ENCODE measurements around the gene CALCOCO2.

The CALCOCO2 gene

GRCh38 chr17:48905987-48906515, 75.2 kb downstream of the CALCOCO2 start:
- H3K27me3 ChIP-seq (ENCODE audit: control insufficient read depth, insufficient read depth, low read length) = no peaks in the 10 kb centered on the region
- no peak overlapping the region for H3K27ac ChIP-seq (ENCODE audit: low read depth, low read length)
- peaks cover 15% of the 10 kb centered on the region for H3K36me3 ChIP-seq (ENCODE audit: control insufficient read depth, insufficient read depth, low read length)
- no peak overlapping the region for H3K4me3 ChIP-seq (ENCODE audit: low read depth, low read length)
- H3K4me1 ChIP-seq (ENCODE audit: control insufficient read depth, insufficient read depth, low read length) = peaks cover 12% of the 10 kb centered on the region
- no peak overlapping the region for H3K9ac ChIP-seq (ENCODE audit: low read length)
- H3K9me3 ChIP-seq (ENCODE audit: control insufficient read depth, insufficient read depth, low read depth, low read length) = no peaks in the 10 kb centered on the region

- H3K27ac ChIP-seq (ENCODE audit: low read depth, low read length) = peak overlapping the region; percentile 75
- peak overlapping the region; percentile 78 for H3K9ac ChIP-seq (ENCODE audit: low read length)
- peaks cover 12% of the 10 kb centered on the region for H3K4me1 ChIP-seq (ENCODE audit: control insufficient read depth, insufficient read depth, low read length)
- no peaks in the 10 kb centered on the region for H3K9me3 ChIP-seq (ENCODE audit: control insufficient read depth, insufficient read depth, low read depth, low read length)
- peaks cover 31% of the 10 kb centered on the region for H3K36me3 ChIP-seq (ENCODE audit: control insufficient read depth, insufficient read depth, low read length)
- H3K4me3 ChIP-seq (ENCODE audit: low read depth, low read length) = peak overlapping the region; percentile 61
- H3K27me3 ChIP-seq (ENCODE audit: control insufficient read depth, insufficient read depth, low read length) = no peaks in the 10 kb centered on the region
These were observed 76.8 kb downstream of the CALCOCO2 start for GRCh38 chr17:48907713-48908046.

GRCh38 chr17:48908047-48908843, 77.4 kb downstream of the CALCOCO2 start, which contains the start of gene UBE2Z:
TSS of gene UBE2Z (plus strand) at chr17:48908407. CDS start at chr17:48908504, 97 bp downstream.
- Histone ChIP-seq H3K27ac (ENCODE audit: low read depth, low read length) (peak within 1 kb of the TSS; percentile 90), H3K27me3 (ENCODE audit: control insufficient read depth, insufficient read depth, low read length) (no peaks in the 10 kb centered on the region), H3K9ac (ENCODE audit: low read length) (peak within 1 kb of the TSS; percentile 84), H3K4me1 (ENCODE audit: control insufficient read depth, insufficient read depth, low read length) (peaks cover 12% of the 10 kb centered on the region), H3K9me3 (ENCODE audit: control insufficient read depth, insufficient read depth, low read depth, low read length) (no peaks in the 10 kb centered on the region), H3K4me3 (ENCODE audit: low read depth, low read length) (peak within 1 kb of the TSS; percentile 61), H3K36me3 (ENCODE audit: control insufficient read depth, insufficient read depth, low read length) (peaks cover 37% of the 10 kb centered on the region)

GRCh38 chr17:48908853-48909394, 78.1 kb downstream of the CALCOCO2 start:
- no peaks in the 10 kb centered on the region for H3K9me3 ChIP-seq (ENCODE audit: control insufficient read depth, insufficient read depth, low read depth, low read length)
- H3K4me1 ChIP-seq (ENCODE audit: control insufficient read depth, insufficient read depth, low read length) = peaks cover 12% of the 10 kb centered on the region
- H3K27me3 ChIP-seq (ENCODE audit: control insufficient read depth, insufficient read depth, low read length) = no peaks in the 10 kb centered on the region
- peak overlapping the region; percentile 84 for H3K9ac ChIP-seq (ENCODE audit: low read length)
- H3K4me3 ChIP-seq (ENCODE audit: low read depth, low read length) = peak overlapping the region; percentile 61
- H3K27ac ChIP-seq (ENCODE audit: low read depth, low read length) = peak overlapping the region; percentile 90; the same call in 1 of the 2 replicates
- H3K36me3 ChIP-seq (ENCODE audit: control insufficient read depth, insufficient read depth, low read length) = peaks cover 44% of the 10 kb centered on the region

- peak overlapping the region; percentile 61 for H3K4me3 ChIP-seq (ENCODE audit: low read depth, low read length)
- no peaks in the 10 kb centered on the region for H3K27me3 ChIP-seq (ENCODE audit: control insufficient read depth, insufficient read depth, low read length)
- no peak overlapping the region for H3K27ac ChIP-seq (ENCODE audit: low read depth, low read length)
- H3K9ac ChIP-seq (ENCODE audit: low read length) = no peak overlapping the region
- no peaks in the 10 kb centered on the region for H3K9me3 ChIP-seq (ENCODE audit: control insufficient read depth, insufficient read depth, low read depth, low read length)
- peaks cover 50% of the 10 kb centered on the region for H3K36me3 ChIP-seq (ENCODE audit: control insufficient read depth, insufficient read depth, low read length)
- peaks cover 12% of the 10 kb centered on the region for H3K4me1 ChIP-seq (ENCODE audit: control insufficient read depth, insufficient read depth, low read length)
These were observed 78.9 kb downstream of the CALCOCO2 start for GRCh38 chr17:48909783-48910182.

GRCh38 chr17:48910370-48910769, 79.5 kb downstream of the CALCOCO2 start:
- H3K27ac ChIP-seq (ENCODE audit: low read depth, low read length) = no peak overlapping the region
- H3K9ac ChIP-seq (ENCODE audit: low read length) = no peak overlapping the region
- H3K36me3 ChIP-seq (ENCODE audit: control insufficient read depth, insufficient read depth, low read length) = peaks cover 56% of the 10 kb centered on the region
- no peaks in the 10 kb centered on the region for H3K9me3 ChIP-seq (ENCODE audit: control insufficient read depth, insufficient read depth, low read depth, low read length)
- peaks cover 12% of the 10 kb centered on the region for H3K4me1 ChIP-seq (ENCODE audit: control insufficient read depth, insufficient read depth, low read length)
- no peaks in the 10 kb centered on the region for H3K27me3 ChIP-seq (ENCODE audit: control insufficient read depth, insufficient read depth, low read length)
- peak overlapping the region; percentile 61; the same call in 1 of the 2 replicates for H3K4me3 ChIP-seq (ENCODE audit: low read depth, low read length)

- Histone ChIP-seq H3K27ac (ENCODE audit: low read depth, low read length) (no peak overlapping the region), H3K36me3 (ENCODE audit: control insufficient read depth, insufficient read depth, low read length) (peaks cover 76% of the 10 kb centered on the region), H3K4me3 (ENCODE audit: low read depth, low read length) (no peak overlapping the region), H3K9me3 (ENCODE audit: control insufficient read depth, insufficient read depth, low read depth, low read length) (no peaks in the 10 kb centered on the region), H3K4me1 (ENCODE audit: control insufficient read depth, insufficient read depth, low read length) (peaks cover 12% of the 10 kb centered on the region), H3K27me3 (ENCODE audit: control insufficient read depth, insufficient read depth, low read length) (no peaks in the 10 kb centered on the region), H3K9ac (ENCODE audit: low read length) (no peak overlapping the region)
These were observed 81.6 kb downstream of the CALCOCO2 start for GRCh38 chr17:48912476-48912875.

Measured in HUES6 (cell line).